Germinal center (tissue), 1 donor: ENCODE data around the gene STIM1.
"Not testable (repeated sequence)": the region's sequence is repeated elsewhere in the genome, so short reads cannot be mapped to it uniquely, and the experiment has no call there.

Source experiments
- DNase-seq: peaks from one replicate; pipeline ENCODE4 v3.0.0; 2012; ENCODE audit warnings: mixed read lengths, low spot score

The STIM1 gene

DNA sequence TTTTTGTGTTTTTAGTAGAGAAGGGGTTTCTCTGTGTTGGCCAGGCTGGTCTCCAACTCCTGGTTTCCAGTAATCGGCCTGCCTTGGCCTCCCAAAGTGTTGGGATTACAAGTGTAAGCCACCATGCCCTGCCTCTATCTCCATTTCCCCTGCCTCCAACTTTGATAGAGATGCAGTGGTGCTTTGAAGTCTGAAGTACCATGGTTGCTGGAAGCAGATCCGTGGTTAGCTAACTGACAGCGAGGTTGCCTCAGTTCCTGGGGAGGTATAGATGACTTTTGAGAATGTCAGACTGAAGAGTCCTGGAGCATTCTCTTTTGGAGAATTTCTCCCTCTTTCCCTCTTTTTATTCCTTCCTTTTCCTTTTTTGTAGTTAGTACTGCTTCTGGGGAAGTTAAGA lies 127.6 kb downstream of the STIM1 start:
- DNase-seq, result no peak

- no peak for DNase-seq
Observed at GRCh38 chr11:3984896-3985295, 129.4 kb downstream of the STIM1 start.

DNA sequence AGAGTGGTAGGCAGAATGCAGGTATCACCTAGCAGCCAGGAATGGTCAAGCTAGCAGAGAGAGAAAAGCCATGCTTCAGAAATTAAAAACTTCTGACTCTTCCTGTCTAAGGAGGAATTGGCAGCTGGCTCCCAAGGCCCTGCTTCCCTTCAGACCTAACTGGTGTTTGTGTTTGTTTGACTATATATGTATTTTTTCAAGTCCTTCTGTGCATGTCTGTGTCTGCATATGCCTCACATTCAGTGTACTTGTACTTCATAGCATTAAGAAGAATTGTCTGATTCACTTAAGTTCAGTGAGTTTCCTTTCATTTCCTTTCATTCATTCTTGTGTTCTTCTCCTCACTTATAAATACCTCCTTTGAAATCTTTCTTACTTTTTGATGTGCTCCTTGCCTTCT lies 130.2 kb downstream of the STIM1 start:
- DNase-seq, result no peak

- no peak for DNase-seq
Observed at GRCh38 chr11:3986301-3986700, 130.8 kb downstream of the STIM1 start.

- DNase-seq, result no peak
Observed at GRCh38 chr11:3989276-3989920, 133.9 kb downstream of the STIM1 start.

- DNase-seq, result no peak
Observed at GRCh38 chr11:3989921-3990290, 134.4 kb downstream of the STIM1 start.

- DNase-seq, result no peak
Observed at GRCh38 chr11:3990406-3990805, 134.9 kb downstream of the STIM1 start.

GRCh38 chr11:3992964-3993363 lies 137.5 kb downstream of the STIM1 start:
- no peak for DNase-seq

DNA sequence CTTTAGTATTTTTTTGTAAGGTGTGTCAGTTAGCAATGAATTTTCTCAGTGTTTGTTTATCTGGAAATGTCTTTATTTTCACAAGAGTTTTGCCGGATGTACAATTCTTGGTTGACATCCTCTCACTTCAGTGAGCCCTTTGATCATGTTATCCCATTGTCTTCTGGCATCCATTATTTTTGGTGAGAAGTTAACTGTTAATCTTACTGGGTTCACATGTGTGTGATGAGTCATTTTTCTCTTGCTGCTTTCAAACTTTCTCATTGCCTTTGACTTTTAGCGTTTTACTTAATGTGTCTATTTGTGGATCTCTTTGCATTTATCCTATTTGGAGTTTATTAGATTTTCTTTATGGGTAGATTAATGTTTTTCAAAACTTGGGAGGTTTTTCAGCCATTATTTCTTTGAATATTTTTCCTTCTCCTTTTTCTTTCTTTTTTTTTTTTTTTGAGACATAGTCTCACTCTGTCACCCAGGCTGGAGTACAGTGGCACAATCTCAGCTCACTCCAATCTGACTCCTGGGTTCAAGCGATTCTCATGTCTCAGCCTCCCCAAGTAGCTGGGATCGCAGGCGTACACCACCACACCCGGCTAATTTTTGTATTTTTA lies 138.7 kb downstream of the STIM1 start:
- DNase-seq, result no peak

DNA sequence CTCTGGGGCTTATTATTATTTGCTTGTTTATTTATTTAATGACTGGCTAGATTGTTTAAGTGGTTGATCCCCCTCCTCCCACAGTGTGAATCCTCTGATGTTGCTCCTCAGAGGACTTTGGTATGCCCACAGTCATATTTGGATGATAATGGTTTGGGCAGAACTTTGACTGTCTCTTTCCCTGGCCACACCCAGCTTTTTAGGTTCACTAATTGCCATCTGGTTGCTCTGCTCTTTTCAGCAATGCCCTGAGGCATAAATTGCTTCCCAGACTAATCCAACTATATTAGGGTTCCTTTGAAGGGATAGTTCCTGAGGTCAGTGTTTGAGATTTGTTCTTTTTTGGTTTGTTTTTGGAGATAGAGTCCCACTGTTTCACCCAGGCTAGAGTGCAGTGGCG lies 139.8 kb downstream of the STIM1 start:
- DNase-seq, result no peak

- no peak for DNase-seq
Observed at GRCh38 chr11:3995949-3996554, 140.6 kb downstream of the STIM1 start.

- no peak for DNase-seq
Observed at GRCh38 chr11:3996651-3997050, 141.2 kb downstream of the STIM1 start.

DNA sequence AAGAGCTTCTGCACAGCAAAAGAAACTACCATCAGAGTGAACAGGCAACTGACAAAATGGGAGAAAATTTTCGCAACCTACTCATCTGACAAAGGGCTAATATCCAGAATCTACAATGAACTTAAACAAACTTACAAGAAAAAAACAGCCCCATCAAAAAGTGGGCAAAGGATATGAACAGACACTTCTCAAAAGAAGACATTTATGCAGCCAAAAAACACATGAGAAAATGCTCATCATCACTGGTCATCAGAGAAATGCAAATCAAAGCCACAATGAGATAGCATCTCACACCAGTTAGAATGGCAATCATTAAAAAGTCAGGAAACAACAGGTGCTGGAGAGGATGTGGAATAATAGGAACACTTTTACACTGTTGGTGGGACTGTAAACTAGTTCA lies 149.3 kb downstream of the STIM1 start:
- not testable (repeated sequence) for DNase-seq

DNA sequence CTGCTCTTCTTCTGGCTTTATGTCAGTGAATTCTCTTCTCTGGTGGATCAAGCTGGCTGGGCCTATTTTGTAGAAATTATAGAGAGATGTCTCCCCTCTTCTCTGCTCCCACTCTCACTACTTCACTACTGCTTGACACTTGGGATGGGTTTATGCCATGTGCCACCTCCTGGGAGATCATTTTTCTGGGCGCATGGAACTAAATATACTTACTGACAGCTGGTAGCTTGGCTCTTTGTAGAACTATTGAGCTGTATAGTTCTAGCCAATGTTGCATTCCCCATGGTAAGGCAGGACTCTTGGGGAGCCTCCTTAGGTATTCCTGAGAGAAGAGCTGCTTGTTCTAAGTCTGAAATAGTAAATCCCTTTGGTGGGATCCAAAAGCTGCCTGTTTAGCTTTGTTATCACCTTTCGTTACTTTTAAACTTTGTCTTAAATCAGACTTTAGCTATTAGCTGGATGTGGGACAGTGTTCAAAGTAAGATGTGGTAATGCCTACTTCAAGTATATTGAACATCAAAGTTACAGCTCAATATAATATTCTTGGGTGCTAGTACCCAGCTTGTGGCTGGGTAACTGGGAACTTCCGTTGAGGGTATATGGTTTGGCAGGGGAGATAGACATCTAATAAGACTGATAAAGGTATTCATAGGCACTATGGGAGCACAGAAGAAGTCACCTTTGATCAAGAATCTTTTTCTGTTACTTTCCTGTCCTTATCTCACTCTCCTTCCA lies 151.6 kb downstream of the STIM1 start:
- DNase-seq, result no peak

DNA sequence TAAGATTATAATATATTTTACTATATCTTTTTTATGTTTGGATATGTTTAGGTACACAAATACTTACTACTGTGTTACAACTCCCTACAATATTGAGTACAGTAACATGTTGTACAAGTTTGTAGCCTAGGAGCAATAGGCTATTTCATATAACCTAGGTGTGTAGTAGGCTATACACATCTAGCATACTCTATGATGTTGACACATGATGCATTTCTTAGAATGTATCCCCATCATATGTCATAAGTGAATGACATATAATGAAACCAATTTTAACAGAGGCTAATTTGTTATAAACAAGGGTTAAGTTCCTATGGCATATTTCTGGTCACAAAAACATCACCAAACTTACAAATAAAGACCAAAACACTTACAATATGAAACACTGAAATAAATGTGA lies 152.7 kb downstream of the STIM1 start:
- no peak for DNase-seq

DNA sequence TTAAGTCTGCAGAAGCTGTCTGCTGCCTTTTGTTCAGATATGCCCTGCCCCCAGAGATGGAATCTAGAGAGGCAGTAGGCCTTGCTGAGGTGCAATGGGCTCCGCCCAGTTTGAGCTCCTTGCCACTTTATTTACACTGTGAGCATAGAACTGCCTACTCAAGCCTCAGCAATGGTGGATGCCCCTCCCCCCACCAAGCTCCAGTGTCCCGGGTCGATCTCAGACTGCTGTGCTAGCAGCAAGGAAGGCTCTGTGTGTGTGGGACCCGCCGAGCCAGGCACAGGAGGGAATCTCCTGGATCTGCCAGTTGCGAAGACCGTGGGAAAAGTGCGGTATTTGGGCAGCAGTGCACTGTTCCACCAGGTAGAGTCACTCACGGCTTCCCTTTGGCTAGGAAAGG lies 161.1 kb downstream of the STIM1 start:
- DNase-seq, result not testable (repeated sequence)

DNA sequence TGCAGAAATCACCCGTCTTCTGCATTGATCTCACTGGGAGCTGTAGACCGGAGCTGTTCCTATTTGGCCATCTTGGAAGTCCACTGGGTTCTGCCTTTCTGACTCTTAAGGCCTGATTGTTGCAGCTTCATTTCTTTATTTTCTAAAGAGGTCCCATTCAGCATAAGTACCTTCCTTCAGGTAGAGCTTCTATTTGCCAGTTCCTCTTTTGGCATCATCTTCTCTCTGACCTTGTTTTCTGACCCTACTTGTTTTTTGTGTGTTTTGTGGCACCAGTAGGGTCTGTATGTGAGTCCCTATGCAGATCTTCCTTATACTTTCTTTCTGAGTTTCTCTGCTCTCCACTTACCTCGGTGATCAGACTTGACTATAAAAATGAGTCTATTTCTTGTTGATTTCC lies 161.7 kb downstream of the STIM1 start:
- DNase-seq, result no peak

DNA sequence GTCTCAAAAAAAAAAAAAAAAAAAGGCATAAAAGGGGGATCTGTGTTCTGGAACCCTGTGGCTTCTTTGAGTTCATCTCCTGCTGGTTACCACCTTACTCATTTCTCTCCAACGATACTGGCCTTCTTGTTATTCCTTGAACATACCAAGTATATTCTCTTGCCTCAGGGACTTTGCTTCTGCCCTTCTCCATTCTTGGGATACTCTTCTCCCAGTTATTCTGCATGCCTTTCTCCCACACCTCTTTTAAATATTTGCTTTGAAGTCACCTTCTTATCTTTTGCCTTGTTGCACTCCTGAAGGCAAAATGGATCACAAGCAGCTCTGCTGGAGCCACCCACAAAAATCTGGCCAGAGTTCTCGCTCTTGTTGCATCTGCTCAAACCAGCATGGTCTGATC lies 163.2 kb downstream of the STIM1 start:
- no peak for DNase-seq

DNA sequence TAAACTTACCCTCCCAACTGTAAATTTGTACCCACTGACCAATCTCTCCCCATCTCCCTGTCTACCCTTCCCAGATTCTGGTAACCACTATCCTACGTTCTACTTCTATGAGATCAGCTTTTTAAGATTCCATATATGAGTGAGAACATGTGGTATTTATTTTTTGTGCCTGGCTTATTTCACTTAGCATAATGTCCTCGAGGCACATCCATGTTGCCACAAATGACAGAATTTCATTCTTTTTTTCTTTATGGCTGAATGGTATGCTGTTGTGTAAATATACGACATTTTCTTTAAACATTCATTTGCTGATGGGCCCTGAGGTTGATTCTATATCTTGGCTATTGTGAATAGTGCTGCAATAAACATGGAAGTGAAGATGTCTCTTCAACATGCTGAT lies 164.4 kb downstream of the STIM1 start:
- DNase-seq, result no peak

GRCh38 chr11:4022669-4023068 lies 167.2 kb downstream of the STIM1 start:
- no peak for DNase-seq

- DNase-seq, result no peak
Observed at GRCh38 chr11:4025248-4025966, 169.9 kb downstream of the STIM1 start.

GRCh38 chr11:4025967-4026324 lies 170.5 kb downstream of the STIM1 start:
- DNase-seq, result no peak

DNA sequence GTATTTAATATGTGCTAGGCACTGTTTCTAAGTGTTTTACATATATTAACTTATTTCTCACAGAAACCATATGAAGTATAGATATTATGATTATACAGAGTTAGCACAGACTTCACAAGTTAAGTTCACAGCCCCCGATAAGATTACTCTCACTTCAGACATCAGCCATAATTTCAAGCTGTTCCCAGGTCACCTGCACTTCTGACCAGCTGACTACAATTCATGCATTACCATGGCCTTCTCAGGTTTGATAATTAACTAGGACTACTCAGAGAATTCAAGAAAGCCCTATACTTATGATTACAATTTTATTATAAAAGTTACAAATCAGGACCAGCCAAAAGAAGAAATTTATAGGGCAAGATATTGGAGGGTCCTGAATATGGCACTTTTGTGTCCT lies 170.9 kb downstream of the STIM1 start:
- no peak for DNase-seq
